ENCODE measurements around the gene DPPA4.
"Not testable (repeated sequence)": the region's sequence is repeated elsewhere in the genome, so short reads cannot be mapped to it uniquely, and the experiment has no call there.

Gene DPPA4, protein sequence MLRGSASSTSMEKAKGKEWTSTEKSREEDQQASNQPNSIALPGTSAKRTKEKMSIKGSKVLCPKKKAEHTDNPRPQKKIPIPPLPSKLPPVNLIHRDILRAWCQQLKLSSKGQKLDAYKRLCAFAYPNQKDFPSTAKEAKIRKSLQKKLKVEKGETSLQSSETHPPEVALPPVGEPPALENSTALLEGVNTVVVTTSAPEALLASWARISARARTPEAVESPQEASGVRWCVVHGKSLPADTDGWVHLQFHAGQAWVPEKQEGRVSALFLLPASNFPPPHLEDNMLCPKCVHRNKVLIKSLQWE

DNA sequence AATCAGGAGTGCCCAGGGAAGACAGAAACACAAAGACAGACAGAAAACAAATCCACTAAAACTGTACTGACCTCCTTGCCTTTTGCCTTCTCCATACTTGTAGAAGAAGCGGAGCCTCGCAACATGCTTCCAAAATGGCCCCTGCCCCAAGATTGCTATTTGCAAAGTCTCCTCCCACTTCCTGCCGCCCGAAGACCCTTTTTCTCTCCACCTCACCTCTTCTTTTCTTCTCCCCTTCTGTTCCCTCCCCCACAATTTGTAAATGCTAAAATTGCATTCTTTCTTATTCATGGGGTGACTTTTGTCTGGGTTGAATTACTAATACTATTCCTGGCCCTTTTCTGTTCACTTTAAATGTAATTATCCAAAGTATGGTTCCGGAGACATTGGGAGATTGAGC lies at the start of gene DPPA4:
TSS of gene DPPA4 (minus strand) at position 154 of the 400 bp plus-strand sequence. CDS start at position 125, 29 bp downstream.
- DNase-seq, result no peak

DNA sequence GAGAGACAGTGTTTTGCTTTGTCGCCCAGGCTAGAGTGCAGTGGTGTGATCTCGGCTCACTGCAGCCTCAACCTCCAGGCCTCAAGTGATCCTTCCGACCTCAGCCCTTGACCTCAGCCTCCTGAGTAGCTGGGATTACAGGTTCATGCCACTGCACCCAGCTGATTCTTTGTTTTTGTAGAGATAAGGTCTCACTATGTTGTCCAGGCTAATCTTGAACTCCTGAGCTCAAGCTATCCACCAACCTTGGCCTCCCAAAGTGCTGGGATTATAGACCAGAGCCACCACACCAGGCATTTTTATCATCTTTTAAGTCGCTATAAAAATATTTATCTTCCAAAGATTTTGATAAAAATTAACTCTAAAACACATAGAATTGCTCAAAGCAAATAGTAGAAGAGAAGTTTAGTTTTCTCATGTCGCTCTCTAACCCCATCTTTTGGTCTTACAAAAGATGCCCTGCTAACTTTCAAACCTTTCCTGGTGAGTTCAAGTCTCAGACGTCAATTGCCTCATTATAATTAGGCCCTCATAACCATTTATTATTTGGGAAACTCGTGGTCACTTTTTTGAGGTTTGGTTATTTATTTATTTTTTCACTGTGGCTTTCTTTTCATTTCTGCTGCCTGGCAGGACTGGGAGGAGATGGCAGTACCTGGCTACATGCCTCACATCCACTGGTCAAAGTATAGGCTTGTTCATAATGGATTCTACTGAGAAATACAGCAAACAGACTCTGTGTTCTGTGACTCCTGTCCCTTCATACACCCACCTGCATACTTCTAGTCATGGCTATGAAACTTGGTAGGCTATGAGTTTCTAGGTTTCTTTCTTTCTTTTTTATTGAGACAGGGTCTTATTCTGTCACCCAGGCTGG lies 48.3 kb upstream of the DPPA4 start:
- DNase-seq, result no peak

DNA sequence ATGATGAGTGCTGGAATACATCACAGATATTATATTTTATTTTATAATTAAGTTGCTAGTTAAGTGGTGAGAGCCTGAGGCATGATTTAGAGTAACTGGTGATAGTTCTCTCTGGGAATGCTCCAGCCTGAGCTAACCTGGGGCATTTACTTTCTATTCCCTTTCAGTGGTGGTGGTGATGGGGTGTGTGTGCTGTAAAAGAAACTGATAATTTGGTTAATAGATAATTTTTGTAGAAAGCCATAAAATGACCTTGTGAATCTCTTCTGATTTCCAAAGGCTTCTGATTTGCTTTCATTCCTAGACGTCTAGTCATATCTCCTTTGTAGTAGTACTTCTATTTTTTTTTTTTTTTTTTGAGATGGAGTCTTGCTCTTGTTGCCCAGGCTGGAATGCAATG lies 46.8 kb upstream of the DPPA4 start:
- no peak for DNase-seq

DNA sequence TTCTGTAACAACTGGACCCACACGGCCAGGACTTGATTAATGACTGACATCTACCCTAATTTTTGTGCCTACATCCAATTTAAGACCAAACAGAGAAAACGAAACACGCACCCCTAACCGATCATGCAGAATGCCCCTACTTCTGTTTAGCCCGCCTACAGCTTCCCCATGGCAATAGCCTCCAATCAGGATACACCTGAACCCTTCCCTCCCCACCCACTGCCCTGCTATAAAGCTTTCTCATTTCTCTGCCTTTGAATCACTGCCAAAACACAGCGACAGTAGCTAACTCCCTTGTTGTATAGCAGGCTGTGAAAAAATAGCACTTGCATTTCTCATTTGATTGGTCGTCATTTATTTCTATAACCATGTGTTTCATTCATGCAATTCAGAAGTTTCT lies 45.2 kb upstream of the DPPA4 start:
- DNase-seq, result no peak

DNA sequence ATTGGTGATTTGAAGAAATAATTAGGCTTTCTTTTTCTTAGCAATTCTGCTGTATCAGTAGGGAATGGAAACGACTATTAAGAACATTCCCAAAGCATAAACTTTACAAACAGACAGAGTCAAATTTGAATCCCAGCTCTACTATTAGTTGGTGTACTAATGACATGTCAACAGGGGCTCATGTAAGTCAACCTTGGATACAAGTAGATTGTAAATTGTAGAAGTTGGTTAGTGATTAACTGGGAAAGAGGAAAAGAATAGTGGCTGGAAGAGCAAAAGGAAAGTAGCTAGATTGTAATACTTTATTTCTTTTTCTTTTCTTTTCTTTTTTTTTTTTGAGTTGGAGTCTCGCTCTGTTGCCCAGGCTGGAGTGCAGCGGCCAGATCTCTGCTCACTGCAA lies 38.6 kb upstream of the DPPA4 start:
- no peak for DNase-seq

DNA sequence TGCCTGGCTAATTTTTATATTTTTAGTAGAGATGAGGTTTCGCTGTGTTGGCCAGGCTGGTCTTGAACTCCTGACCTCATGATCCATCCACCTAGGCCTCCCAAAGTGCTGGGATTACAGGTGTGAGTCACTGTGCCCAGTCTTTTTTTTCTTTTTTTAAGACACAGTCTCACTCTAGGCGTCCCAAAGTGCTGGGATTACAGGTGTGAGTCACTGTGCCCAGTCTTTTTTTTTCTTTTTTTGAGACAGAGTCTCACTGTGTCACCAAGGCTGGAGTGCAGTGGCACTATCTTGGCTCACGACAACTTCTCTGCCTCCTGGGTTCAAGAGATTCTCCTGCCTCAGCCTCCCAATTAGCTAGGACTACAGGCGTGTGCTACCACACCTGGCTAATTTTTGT lies 37.1 kb upstream of the DPPA4 start:
- not testable (repeated sequence) for DNase-seq

DNA sequence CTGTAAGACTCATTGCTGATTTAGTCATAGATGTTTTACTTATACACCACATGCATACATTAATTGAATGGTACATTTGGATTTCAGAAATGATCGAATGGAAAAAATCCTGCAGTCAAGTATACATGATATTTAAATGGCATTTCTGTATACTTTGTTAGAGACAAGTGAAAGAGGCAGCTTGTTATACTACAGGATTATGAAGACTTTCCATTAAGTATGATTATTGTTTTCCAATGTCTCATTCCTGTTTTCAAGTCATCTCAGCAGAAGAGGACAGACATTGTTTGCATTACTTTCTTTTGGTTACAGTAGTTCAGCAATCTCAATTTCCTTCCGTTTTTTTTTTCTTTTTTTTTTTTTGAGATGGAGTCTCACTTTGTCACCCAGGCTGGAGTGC lies 36.6 kb upstream of the DPPA4 start:
- no peak for DNase-seq

DNA sequence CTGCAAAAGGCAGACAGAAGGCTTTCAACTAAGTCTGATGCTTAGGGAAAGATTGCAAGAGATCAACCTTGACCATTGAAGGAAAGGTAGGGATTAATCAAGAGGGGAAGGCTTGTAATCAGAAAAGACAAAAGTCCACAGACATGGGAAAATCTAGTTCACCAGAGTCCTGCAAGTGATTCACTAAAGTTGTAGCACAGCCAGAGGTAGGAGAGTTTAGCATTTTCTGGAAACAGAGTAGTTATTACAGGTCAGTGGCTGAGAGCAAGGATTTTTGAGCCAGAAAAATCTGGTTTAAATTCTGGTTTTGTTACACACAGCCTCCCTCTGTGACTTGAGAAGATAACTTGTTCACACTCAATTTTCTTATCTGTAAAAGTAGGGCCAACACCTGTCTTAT lies 35.3 kb upstream of the DPPA4 start:
- DNase-seq, result no peak

DNA sequence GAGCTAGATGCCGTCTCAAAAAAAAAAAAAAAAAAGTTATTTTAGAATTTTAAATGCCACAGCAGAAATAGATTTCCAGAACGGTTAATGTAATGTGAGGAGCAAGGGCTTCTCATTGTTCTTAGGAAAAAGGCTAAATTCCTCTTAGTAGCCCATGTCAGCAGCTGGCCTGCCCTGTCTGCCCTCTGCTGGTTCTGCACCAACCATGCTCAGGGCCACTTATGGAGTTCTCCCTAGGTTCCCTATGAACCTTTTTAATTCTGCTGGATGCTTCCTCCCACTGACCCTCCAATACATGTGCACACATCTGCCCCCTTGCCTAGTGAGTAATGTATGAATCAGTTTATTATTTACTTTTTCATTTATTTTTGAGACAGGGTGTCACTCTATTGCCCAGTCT lies 32.2 kb upstream of the DPPA4 start:
- DNase-seq, result no peak

DNA sequence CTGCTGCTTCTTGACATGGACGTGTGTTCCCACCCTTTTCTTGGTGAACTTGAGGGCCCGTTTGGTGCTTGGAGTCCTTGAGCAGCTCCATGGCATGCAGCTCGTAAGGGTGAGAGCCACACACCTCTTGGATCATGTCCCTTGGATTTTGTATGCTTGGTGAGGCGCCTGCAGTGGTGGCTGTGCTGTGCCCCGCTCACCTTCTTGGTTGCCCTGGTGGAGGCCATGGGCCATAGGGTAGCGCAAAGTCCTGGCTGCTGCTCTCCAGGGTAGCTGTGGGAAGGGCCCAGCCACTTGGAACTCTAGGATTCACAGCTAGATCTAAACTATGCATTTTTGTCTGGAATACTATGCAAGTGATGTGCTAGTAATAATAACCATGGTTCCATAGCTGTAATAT lies 26.7 kb upstream of the DPPA4 start:
- no peak for DNase-seq

DNA sequence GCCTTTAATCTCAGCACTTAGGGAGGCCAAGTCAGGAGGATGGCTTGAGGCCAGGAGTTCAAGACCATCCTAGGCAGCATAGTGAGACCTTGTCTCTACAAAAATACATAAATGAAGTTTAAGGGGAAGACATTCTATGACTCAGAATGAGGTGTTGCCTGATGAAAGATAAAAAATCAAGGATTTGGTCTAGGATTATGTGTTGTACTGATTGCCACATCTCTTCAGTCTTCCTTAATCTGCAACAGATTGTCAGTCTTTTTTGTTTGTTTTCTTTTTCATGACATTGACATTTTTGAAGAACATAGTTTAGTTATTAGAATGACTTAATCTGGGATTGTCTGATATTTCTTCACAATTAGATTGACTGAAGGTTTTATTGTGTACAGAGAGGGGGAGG lies 26.3 kb upstream of the DPPA4 start:
- no peak for DNase-seq

DNA sequence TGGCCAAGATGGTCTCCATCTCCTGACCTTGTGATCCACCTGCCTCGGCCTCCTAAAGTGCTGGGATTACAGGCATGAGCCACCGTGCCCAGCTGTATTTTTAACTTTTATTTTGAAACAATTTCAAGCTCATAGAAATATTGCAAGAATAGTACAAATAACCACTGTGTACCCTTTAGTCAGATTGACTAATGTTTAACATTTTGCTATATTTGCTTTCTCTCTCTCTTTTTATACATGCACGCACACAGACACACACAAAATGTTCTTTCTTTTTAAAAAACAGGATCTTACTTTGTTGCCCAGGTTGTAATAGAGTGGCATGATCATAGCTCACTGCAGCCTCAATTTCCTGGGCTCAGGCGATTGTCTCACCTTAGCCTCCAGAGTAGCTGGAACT lies 25.5 kb upstream of the DPPA4 start:
- DNase-seq, result no peak

DNA sequence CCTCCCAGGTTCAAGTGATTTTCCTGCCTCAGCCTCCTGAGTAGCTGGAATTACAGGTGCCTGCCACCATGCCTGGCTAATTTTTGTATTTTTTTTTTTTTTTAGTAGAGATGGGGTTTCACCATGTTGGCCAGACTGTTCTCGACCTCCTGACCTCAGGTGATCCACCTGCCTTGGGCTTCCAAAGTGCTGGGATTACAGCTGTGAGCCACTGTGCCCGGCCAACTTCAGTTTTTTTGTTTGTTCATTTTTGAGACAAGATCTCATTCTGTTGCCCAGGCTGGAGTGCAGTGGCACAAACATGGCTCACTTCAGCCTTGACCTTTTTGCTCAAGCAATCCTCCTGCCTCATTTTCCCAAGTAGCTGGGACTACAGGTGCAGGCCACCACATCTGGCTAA lies 21.5 kb upstream of the DPPA4 start:
- not testable (repeated sequence) for DNase-seq

DNA sequence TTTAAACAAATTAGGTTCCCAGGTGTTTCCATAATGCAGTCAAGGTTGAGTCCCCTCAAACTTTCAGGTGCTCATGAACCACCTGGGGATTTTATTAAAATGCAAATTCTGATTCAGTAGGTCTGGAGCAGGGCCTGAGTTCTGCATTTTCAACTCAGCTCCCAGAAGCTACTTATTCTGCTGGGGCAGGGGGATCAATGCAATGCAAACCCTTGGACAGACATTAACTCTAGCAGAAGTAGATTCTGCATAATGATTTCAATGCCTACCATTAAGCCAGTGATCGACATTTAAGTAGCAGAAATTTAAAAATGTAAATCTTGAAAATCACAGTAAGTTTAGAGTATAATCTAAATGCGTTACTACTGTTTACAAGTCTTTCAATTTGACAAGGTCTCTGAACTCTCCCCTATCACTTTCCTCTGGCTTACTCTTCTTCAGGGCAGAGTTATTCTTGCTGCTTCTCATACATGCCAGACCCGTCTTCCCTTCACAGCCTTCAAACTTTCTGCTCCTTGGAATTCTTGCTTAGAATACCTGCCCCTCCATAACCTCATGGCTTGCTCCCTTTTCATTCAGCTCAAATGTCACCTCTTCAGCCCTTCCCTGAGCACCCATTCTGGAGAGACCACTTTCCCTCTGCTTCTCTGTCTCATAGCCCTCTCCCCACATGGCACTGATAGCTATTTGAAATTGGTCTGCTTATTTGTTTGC lies 19.3 kb upstream of the DPPA4 start:
- no peak for DNase-seq

DNA sequence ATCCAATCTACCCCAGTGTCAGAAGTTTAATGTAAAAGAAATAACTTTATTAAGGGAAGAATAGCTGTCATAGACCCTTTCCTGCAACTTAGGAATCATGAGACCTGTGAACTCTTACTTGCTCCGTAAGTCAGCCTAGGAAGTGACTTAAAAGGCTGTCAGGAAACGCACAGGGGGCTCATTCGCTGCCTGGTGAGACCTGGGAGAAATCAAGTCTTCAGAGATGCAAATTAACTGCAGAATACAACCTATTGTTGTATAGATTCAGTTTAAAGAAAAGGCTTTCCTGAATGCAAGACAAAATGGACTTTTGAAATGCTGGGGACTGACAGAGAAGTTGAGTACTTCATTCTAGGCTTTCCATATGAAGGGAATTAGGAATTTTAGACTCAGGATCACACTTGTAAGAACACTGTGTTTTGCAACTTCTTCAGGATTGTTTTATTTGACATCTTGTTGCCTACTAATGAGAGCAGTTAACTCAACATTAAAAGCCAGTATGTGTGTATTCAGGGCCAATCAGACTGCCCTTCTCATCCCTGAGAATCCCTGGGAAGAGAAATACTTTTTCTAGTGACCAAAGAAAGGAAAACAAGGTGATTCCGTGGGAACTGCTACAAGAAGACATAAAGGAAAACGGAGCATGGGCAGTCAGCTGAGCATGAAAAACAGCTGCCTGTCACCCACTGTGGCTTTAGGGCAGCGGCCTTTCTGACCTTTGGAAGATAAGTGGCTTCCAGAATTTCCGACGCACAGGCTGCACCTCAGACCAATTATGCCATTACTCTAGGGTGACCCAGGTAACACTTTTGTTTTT lies 18.5 kb upstream of the DPPA4 start:
- DNase-seq, result no peak

DNA sequence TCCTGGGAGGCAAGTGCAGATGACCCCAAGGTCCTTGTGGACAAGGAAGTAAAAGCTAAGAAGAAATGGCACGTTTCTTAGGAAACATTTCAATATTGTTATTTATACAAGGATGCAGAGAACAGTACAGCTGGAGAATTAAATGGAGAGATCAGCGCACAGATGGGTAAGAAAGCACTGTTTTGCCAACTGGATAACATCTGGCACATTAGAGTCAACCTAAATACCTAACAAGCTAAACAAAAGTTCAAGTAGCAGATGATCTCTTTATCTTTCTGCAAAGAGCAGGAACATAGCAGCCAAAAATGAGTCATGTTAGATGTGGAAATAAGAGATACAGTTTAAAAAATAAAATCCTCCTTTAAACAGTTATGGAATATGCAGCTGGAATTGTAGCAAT lies 15.7 kb upstream of the DPPA4 start:
- no peak for DNase-seq

DNA sequence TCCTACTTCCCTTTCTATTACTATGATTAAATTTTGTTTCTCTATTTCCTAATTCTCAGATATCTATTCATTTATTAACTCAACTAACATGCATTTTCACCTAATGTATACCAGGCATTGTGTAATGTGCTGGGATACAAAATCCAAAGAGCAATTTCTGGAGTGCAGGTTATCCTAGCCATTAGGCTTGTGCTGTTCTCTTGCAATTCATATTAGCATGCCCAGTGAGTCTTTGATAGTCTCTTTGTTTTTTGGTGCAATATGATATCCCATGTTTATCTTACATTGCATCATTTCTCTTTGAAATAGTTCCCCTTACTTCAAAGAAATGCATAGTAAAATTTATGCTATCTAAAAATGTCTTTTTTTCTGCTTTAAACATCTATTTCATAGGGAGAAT lies 13.9 kb upstream of the DPPA4 start:
- no peak for DNase-seq

DNA sequence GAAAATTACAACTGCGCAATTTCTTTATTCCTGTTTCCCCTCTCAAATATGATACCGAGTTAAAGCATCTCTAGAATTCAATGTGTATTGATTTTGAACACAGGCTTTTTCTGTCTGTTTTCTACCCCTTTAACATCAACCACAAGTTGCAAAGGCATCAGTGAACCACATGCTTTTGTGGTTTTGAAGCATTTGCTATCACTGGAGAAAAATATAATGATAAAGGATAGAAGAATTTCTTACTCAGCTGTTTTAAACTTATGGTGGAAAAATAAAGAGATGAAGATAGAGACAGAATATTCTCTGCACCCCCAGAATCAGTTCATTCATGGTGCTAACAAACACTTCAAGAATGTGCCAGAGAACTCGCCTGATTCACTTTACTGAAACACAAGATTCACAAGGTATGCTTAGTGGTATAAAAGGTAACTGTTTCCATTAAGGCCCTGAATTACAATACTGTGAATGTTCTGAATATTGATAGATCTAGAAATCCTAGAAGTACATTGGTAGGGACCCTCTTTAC lies 9.5 kb upstream of the DPPA4 start:
- DNase-seq, result no peak

DNA sequence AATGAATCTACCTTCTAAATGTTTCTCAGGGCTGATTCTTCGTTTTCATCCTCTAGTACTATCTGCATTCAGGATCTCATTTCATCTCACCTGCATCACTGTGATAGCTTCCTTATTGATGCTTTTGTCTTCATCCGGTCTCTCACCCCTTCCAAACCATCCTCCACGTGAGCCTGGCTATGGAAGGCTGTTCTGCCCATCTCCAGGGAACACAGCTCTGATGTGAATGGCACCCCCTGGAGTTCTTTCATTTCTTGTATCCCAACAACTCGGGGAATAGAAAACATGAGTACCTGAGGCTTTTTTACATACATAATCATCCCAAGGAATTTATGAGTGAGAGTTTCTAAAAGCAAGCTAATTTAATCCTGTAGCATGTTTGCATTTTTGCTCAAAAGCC lies 8.8 kb upstream of the DPPA4 start:
- DNase-seq, result no peak

DNA sequence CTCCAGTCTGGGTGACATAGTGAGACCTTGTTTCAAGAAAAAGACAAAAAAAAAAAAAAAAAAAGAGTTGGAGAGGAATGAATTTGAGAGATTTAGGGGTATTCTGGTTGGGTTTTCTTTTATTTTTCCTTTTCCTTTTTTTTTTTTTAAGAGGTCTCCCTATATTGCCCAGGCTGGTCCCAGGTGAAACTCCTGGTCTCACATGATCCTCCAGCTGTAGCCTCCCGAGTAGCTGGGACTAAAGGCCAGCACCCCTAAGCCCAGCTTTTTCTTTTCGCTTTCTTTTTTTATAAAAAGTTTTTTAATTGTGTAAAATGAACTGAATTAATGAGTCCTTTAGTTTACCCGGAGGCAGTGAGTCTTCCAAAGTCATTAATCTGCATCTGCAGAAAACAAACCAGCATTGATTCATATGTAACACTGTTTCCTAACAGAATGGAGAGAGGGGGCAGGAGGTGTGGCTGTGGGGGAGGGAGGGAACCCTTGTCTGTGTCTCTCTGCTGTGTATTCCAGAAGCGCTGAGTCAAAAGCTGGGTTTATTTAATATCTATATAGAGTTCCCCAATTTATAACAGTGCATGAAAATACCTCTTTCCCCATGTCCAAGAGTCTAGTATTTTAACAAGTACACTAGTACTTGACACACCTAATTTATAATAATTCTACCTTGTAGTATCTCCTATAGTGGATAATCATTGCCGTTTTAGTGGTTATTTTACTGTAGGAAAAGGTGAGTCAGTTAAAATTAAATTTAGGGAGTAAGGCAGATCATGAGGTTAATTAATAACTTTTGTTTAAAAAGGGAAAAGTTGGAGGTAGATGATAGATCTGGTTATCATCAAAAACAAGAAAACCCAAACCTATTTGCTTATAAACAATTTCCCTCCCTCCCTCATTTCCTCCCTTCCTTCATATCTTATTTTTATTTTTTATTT lies 2.6 kb upstream of the DPPA4 start:
- DNase-seq, result no peak

DNA sequence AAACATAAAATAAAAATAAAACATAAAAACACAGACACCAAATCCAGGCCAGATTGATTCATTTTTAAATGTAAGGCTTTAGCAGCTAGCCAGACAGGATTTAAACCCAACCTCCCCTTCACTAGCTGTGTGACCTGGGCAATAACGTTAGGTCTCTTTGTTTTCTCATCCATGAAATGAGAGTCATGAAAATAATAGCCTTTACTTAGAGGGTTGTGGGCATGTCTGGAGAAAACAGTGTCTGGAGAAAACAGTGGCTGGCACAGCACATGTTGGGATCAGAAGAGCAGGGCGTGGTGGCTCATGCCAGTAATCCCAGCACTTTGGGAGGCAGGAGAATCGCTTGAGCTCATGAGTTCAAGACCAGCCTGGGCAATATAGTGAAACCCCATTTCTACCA lies 1.9 kb upstream of the DPPA4 start:
- no peak for DNase-seq
